NOMO-1 treated with dmso at 0.1 percent for 144 hours (cell line): Measurements from ENCODE around the gene OR51B6.
"Not testable (repeated sequence)": the region's sequence is repeated elsewhere in the genome, so short reads cannot be mapped to it uniquely, and the experiment has no call there.

ENCODE experiments used
- DNase-seq: peaks from one replicate; lab custom pipeline; 2025; ENCODE audit not compliant: unreplicated experiment; lab: John Stamatoyannopoulos, UW

The OR51B6 gene

GRCh38 chr11:5364214-5364613 is 12.9 kb downstream of the OR51B6 start:
- no peak for DNase-seq

GRCh38 chr11:5366365-5366764 is 15.1 kb downstream of the OR51B6 start:
- DNase-seq: not testable (repeated sequence)

- no peak for DNase-seq
These were observed 15.5 kb downstream of the OR51B6 start for GRCh38 chr11:5366856-5367255.

DNA sequence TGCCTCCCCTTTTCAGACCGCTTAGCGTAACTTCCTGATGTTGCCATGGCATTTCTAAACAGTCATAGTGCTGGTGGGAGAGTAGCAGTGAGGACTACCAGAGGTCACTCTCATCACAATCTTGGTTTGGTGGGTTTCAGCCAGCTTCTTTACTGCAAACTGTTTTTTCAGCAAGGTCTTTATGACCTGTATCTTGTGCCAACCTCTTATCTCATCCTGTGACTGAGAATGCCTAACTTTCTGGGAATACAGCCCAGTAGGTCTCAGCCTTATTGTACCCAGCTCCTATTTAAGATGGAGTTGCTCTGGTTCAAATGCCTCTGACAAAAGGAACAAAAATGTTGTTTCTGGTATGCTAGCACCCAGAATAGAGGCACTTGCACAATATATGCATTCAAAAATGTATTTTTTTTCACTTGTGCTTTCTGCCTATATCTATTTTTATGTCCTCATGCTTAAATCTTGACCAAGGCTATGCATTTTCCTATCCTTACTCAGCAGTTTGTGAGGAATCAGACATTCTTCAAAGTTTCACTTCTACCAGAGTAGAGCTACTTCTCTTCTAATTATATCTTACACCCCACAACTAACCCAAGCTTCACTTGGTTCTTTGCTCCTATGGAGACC is 16.3 kb downstream of the OR51B6 start:
- no peak for DNase-seq

GRCh38 chr11:5368502-5369043 is 17.3 kb downstream of the OR51B6 start:
- DNase-seq: no peak

GRCh38 chr11:5369789-5370188 is 18.5 kb downstream of the OR51B6 start:
- no peak for DNase-seq

DNA sequence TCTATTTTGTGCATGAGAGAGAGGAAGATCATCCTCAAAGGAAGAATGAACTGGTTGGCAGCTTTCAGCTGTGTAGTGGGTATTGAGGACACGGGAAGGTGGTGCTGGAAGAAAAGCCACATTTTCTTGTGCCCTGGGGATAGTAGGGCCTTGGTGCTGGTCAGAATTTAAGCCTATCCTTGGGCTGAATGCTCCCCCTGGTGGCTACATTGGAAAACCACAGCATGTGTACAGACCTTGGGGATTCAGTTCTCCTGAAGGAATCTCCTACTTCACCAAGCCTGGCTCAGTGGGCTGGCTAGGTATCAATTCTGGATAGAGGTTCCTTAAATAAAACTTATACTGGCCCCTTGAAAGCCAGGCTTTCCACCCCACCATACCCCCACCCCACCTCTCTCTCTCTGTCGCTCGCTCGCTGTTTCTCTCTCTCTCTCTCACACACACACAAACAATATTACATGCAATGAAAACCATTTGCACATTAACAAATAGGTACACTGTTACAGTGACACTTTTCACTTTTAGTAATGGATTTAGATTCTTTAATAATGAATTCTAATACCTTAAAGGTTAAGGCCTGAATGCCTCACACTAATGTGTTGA is 29.5 kb downstream of the OR51B6 start:
- no peak for DNase-seq

GRCh38 chr11:5383576-5383975 is 32.3 kb downstream of the OR51B6 start, which contains the start of gene OR51M1:
TSS of gene OR51M1 (plus strand) at chr11:5383812. CDS start at chr11:5389399, 5,587 bp downstream.
- no peak for DNase-seq

DNA sequence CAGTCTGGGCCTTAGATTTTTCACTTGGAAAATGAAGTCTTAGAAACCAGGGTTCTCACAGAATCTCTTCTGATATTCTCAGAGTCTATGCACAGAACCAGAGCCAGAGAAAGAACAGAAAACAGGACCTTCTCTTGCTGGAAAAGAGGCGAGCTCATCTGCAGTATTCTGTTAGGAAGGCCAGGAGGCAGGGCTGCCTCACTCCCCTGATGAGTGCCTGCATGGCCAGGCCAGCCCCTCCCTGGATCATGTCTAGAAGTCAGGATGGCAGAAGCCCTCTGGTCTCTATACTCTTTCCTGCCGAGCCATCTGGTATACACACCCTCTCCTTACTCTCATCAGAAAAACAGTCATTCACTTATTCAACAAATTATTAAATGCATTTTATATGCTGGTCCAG is 33.0 kb downstream of the OR51B6 start:
- no peak for DNase-seq

GRCh38 chr11:5390210-5390609 is 38.9 kb downstream of the OR51B6 start:
- DNase-seq: no peak

DNA sequence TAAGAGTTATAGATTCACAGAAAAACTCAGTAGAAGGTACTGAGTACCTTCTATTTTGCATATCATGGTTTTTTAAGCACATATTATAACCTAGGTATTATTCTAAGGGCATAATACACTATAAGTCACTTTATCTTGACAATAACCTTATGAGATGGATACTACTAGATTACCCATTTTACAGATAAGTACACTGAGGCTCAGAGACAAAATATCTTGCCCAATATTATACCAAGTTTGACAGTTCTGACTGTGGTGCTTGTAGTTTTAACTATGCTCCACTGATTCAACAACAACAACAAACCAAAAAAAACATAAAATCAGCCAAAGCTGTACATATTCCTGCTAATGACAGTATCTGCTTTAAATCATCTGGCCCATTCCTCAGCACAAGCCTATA is 42.8 kb downstream of the OR51B6 start:
- no peak for DNase-seq

DNA sequence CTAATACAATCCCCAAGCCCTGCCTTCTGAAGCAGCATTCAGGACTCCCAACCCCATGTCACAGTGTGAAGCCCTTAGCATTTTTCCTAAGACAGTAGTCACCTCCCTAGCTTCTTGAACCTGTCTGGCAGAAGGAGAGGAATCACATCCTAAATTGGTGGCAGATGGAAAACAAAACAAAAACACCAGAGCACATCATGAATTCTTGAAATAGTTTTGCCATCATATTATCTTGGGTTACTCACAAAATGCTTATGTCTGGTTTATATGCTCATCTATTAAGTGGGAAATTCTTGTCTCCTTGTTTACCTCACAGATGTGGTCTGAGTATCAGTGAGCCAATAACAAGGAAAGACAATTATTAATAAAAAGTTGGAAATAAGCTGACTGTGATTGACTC is 47.6 kb downstream of the OR51B6 start:
- no peak for DNase-seq
